HUES6 (cell line): Measurements from ENCODE around the gene LDB2.
A peak's percentile ranks its signal among the peaks of the same experiment; 100 is the strongest.

ENCODE experiments used
- H3K27ac ChIP-seq: 2 replicates; pipeline ENCODE4 v1.7.0; 2013; ENCODE audit warnings: low read depth, mild to moderate bottlenecking, low read length, inconsistent platforms
- H3K27me3 ChIP-seq: 2 replicates; pipeline ENCODE4 v1.6.1; 2013; ENCODE audit warnings: low read length; ENCODE audit not compliant: control insufficient read depth, insufficient read depth
- H3K36me3 ChIP-seq: 2 replicates; pipeline ENCODE4 v1.6.1; 2013; ENCODE audit warnings: low read length; ENCODE audit not compliant: control insufficient read depth, insufficient read depth
- H3K4me1 ChIP-seq: 2 replicates; pipeline ENCODE4 v1.6.1; 2013; ENCODE audit warnings: low read length; ENCODE audit not compliant: control insufficient read depth, insufficient read depth
- H3K4me3 ChIP-seq: 2 replicates; pipeline ENCODE4 v1.5.1; 2013; ENCODE audit warnings: low read depth, low read length
- H3K9ac ChIP-seq: one replicate; pipeline ENCODE4 v1.6.1; 2013; ENCODE audit warnings: mild to moderate bottlenecking, low read length
- H3K9me3 ChIP-seq: 2 replicates; pipeline ENCODE4 v1.6.1; 2013; ENCODE audit warnings: low read depth, low read length; ENCODE audit not compliant: control insufficient read depth, insufficient read depth

Gene LDB2

GRCh38 chr4:16626945-16627344 is 271.5 kb downstream of the LDB2 start:
- Histone ChIP-seq H3K4me3 (no peak overlapping the region), H3K4me1 (no peaks in the 10 kb centered on the region), H3K36me3 (no peaks in the 10 kb centered on the region), H3K9me3 (no peaks in the 10 kb centered on the region), H3K27ac (no peak overlapping the region), H3K27me3 (no peaks in the 10 kb centered on the region), H3K9ac (no peak overlapping the region)

GRCh38 chr4:16622826-16623225 is 275.6 kb downstream of the LDB2 start:
- no peak overlapping the region for H3K9ac ChIP-seq

DNA sequence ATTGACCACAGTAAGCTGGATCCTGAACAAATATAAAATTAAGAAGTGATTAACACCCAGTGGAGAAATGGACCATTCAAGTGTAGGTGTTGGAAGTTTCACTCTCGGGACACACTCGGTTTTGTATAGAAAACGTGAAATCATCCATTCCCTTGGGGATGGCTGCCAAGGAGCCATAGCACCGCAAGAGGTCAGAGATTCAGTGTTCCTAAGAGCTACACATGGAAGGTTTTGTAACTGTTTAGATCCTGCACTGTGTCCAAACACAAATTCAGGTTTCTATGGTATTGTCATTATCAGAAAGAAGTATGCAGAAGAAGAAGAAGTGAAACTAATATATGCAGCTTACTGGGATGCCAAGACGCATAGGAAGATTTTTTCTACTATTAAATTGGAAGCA is 281.0 kb downstream of the LDB2 start:
- Histone ChIP-seq H3K9ac (no peak overlapping the region), H3K36me3 (no peaks in the 10 kb centered on the region), H3K9me3 (no peaks in the 10 kb centered on the region; the same call in 1 of the 2 replicates), H3K4me3 (no peak overlapping the region), H3K27me3 (no peaks in the 10 kb centered on the region), H3K27ac (no peak overlapping the region), H3K4me1 (no peaks in the 10 kb centered on the region)

More at GRCh38 chr4:16622826-16623225, 275.6 kb downstream of the LDB2 start:
- H3K27me3 ChIP-seq: no peaks in the 10 kb centered on the region
- H3K4me1 ChIP-seq: no peaks in the 10 kb centered on the region
- no peak overlapping the region for H3K4me3 ChIP-seq
- no peaks in the 10 kb centered on the region for H3K36me3 ChIP-seq
- no peaks in the 10 kb centered on the region for H3K9me3 ChIP-seq
- H3K27ac ChIP-seq: no peak overlapping the region

- Histone ChIP-seq H3K27ac (no peak overlapping the region), H3K36me3 (no peaks in the 10 kb centered on the region), H3K9ac (no peak overlapping the region), H3K27me3 (no peaks in the 10 kb centered on the region), H3K4me3 (no peak overlapping the region), H3K9me3 (no peaks in the 10 kb centered on the region; the same call in 1 of the 2 replicates), H3K4me1 (no peaks in the 10 kb centered on the region)
Observed at GRCh38 chr4:16617011-16617410, 281.4 kb downstream of the LDB2 start.

DNA sequence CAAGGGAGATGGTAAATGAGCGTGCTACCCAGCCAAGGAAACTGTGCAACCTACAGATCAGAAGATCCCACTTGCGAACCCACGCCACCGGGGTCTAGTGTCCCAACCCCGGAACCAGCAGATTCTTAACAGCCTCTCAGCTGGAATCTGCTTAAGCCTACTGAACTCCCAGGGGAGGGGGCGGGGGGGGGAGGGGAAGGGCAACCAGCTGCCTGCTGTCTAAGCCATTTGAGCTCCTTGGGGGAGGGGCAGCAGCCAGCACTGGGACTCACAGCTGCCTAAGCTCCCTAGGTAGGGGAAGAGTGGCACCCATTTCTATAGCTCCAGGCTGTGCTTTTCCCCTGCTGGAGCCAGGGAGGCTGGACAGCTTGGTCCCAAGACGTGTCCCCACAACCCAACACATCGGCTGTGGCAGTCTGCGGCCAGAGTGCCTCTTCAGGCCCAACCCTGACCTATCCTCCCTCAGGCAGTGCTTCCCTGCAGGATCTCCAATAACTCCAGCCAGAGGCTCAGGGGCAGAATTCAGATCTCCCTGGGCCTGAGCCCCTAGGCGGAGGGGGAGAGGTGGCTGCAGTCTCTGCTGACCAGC is 289.2 kb downstream of the LDB2 start:
- peak overlapping the region; percentile 9; the same call in 1 of the 2 replicates for H3K27ac ChIP-seq
- H3K9ac ChIP-seq: no peak overlapping the region
- peak overlapping the region; percentile 23; the same call in 1 of the 2 replicates for H3K4me3 ChIP-seq
- H3K4me1 ChIP-seq: peaks cover 26% of the 10 kb centered on the region
- no peaks in the 10 kb centered on the region for H3K27me3 ChIP-seq
- peaks cover 3% of the 10 kb centered on the region; the same call in 1 of the 2 replicates for H3K9me3 ChIP-seq
- H3K36me3 ChIP-seq: no peaks in the 10 kb centered on the region

DNA sequence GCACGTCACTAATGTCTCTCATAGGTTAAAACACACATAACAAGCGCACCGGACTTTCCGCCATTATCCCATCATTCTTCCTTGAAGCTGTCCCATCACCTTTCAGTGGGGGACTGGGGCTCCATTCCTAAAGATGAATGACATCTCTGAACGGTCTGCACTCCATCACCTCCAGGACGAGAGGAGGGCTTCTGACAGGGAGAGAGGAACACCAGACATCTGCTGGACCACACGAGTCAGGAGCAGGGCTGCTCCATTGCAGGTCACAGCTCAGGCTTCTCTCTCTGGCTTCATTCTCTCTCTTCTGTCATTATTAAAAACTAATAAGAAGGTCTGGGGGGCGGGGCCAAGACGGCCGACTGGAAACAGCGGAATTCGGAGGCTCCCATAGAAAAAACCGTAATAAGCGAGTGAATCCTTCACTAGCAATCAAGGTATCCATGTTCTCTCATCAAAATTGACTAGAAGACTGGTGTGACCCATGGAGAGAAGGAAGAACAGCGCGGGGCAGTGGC is 289.8 kb downstream of the LDB2 start:
- Histone ChIP-seq H3K4me3 (no peak overlapping the region), H3K36me3 (no peaks in the 10 kb centered on the region), H3K9ac (no peak overlapping the region), H3K4me1 (peaks cover 26% of the 10 kb centered on the region), H3K9me3 (peaks cover 3% of the 10 kb centered on the region; the same call in 1 of the 2 replicates), H3K27ac (no peak overlapping the region), H3K27me3 (no peaks in the 10 kb centered on the region)

DNA sequence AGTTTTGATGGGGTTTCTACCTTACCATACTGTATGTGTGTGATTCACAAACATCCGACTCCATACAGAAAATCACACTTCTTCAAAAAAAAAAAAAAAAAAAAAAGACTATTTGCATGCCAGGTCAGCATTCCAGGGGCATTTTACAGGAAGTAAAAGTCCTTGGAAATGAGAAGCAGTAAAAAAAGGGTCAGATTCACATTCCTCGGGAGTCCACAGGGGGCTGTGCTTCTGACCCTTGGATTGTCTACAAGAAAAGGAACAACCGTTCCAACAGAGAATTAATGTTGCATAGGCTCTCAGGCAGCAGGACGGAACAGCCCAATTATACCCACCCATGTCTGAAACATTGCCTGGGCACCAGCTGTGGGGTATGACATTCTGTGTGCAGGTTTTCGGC is 290.3 kb downstream of the LDB2 start:
- H3K27me3 ChIP-seq: no peaks in the 10 kb centered on the region
- no peak overlapping the region for H3K9ac ChIP-seq
- peaks cover 3% of the 10 kb centered on the region; the same call in 1 of the 2 replicates for H3K9me3 ChIP-seq
- no peaks in the 10 kb centered on the region for H3K36me3 ChIP-seq
- no peak overlapping the region for H3K4me3 ChIP-seq
- H3K27ac ChIP-seq: no peak overlapping the region
- H3K4me1 ChIP-seq: peaks cover 26% of the 10 kb centered on the region

GRCh38 chr4:16607241-16608066 is 291.0 kb downstream of the LDB2 start:
- Histone ChIP-seq H3K27ac (no peak overlapping the region), H3K27me3 (no peaks in the 10 kb centered on the region), H3K4me1 (peaks cover 26% of the 10 kb centered on the region), H3K36me3 (no peaks in the 10 kb centered on the region), H3K4me3 (no peak overlapping the region), H3K9ac (no peak overlapping the region), H3K9me3 (peaks cover 3% of the 10 kb centered on the region; the same call in 1 of the 2 replicates)

DNA sequence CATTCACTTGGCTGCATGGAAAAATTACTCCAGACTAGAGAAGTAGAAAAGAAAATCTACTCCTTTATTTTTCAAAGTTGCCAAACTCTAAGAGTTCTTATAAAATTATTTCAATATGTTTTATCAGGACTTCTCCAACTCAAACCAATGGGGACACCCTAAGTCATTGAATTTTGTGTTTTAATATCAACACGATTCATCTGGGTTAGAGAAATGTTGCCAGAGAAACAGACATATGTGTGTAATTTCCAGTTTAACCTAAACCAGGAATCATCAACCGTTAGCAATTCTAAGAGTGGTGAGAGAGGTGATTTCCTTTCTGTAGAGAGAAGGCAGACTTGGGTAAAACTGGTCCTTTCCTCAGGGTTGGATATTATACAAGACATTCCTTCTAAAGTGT is 291.8 kb downstream of the LDB2 start:
- no peak overlapping the region for H3K9ac ChIP-seq
- peaks cover 26% of the 10 kb centered on the region for H3K4me1 ChIP-seq
- peaks cover 3% of the 10 kb centered on the region; the same call in 1 of the 2 replicates for H3K9me3 ChIP-seq
- no peak overlapping the region for H3K4me3 ChIP-seq
- H3K27ac ChIP-seq: no peak overlapping the region
- no peaks in the 10 kb centered on the region for H3K27me3 ChIP-seq
- no peaks in the 10 kb centered on the region for H3K36me3 ChIP-seq

- Histone ChIP-seq H3K27me3 (no peaks in the 10 kb centered on the region), H3K9ac (no peak overlapping the region), H3K9me3 (no peaks in the 10 kb centered on the region), H3K4me3 (no peak overlapping the region), H3K4me1 (peaks cover 13% of the 10 kb centered on the region), H3K27ac (no peak overlapping the region), H3K36me3 (no peaks in the 10 kb centered on the region)
Observed at GRCh38 chr4:16603178-16603577, 295.3 kb downstream of the LDB2 start.

- Histone ChIP-seq H3K4me1 (peaks cover 5% of the 10 kb centered on the region; the same call in 1 of the 2 replicates), H3K9me3 (no peaks in the 10 kb centered on the region), H3K9ac (no peak overlapping the region), H3K27me3 (no peaks in the 10 kb centered on the region), H3K27ac (no peak overlapping the region), H3K36me3 (no peaks in the 10 kb centered on the region), H3K4me3 (no peak overlapping the region)
Observed at GRCh38 chr4:16598597-16599206, 299.7 kb downstream of the LDB2 start.
